Activated naive CD4-positive, alpha-beta T cell treated with anti-CD3 and anti-CD28 coated beads, Interleukin-2, amount 50 U/mL, for 72 hours (primary cell): ENCODE results near the gene CCDC141. TPM values are rescaled to one million over a fixed set of nuclear protein-coding genes. Genes with fewer than 3 reads are reported as not detected.
"Not testable (repeated sequence)": the region's sequence is repeated elsewhere in the genome, so short reads cannot be mapped to it uniquely, and the experiment has no call there.

Experiments
- ATAC-seq, 2 donors: fragments of 150-1000 bp; cut with Tn5 transposase; 2 replicates each; pipeline ENCODE4 v1.10.0; 2021; ENCODE audit warnings: mild to moderate bottlenecking in 2 of 2, moderate library complexity in 2 of 2
- DNase-seq, 2 donors: peaks; one replicate each; pipeline ENCODE4 v3.0.0; 2021 to 2022; ENCODE audit warnings: low spot score in 2 of 2
- H3K27ac Mint-ChIP-seq, 2 donors: one replicate each; pipeline ENCODE4 v1.8.0; 2022; ENCODE audit warnings: mild to moderate bottlenecking in 2 of 2, mixed read lengths in 2 of 2
- H3K36me3 Mint-ChIP-seq, 2 donors: one replicate each; pipeline ENCODE4 v1.8.0; 2022; ENCODE audit warnings: mixed read lengths in 2 of 2
- H3K9me3 Mint-ChIP-seq, 2 donors: one replicate each; pipeline ENCODE4 v1.8.0; 2022; ENCODE audit warnings: mixed read lengths in 2 of 2
- total RNA-seq, 2 donors: library from RNA; stranded (reverse); gene quantifications; one replicate each; pipeline ENCODE4 v1.2.3, GENCODE V29; 2022

Gene CCDC141
- 10 to 100 TPM in 1 of 2 donors, 1 to 10 TPM in 1; 6.1 to 10.6 TPM for total RNA-seq

- ATAC-seq (peak; percentile 70 to 83), DNase-seq (peak in 1 of 2 donors; percentile 21)
- Mint-ChIP-seq H3K9me3 (no peaks in the 10 kb centered on the region), H3K27ac (peak within 1 kb of the TSS; percentile 85 to 90), H3K36me3 (peaks cover 0 to 5% of the 10 kb centered on the region in 2 donors)
These were observed at the start of gene CCDC141 for GRCh38 chr2:179049546-179050311. TSS of gene CCDC141 (minus strand) at chr2:179050137. CDS start at chr2:179049941, 196 bp downstream.

- no peak overlapping the region for H3K27ac Mint-ChIP-seq
- H3K9me3 Mint-ChIP-seq = peaks cover 0 to 4% of the 10 kb centered on the region in 2 donors
- DNase-seq = no peak
- no peaks in the 10 kb centered on the region for H3K36me3 Mint-ChIP-seq
- peak in 1 of 2 donors; percentile 44 for ATAC-seq
These were observed 48.2 kb upstream of the CCDC141 start for GRCh38 chr2:179098080-179098689.

- Mint-ChIP-seq H3K27ac (no peak overlapping the region), H3K9me3 (peaks cover under 1 to 4% of the 10 kb centered on the region in 2 donors), H3K36me3 (peaks cover 2 to 6% of the 10 kb centered on the region in 2 donors)
- DNase-seq = no peak
- no peak for ATAC-seq
These were observed 47.2 kb upstream of the CCDC141 start for GRCh38 chr2:179097131-179097530.

GRCh38 chr2:179096090-179096489 lies 46.2 kb upstream of the CCDC141 start:
- peak overlapping the region in 1 of 2 donors; percentile 70 for H3K27ac Mint-ChIP-seq
- peaks cover 4 to 5% of the 10 kb centered on the region in 2 donors for H3K9me3 Mint-ChIP-seq
- ATAC-seq = peak; percentile 72 to 78
- peaks cover 8 to 10% of the 10 kb centered on the region in 2 donors for H3K36me3 Mint-ChIP-seq
- no peak for DNase-seq

GRCh38 chr2:179092912-179093311 lies 43.0 kb upstream of the CCDC141 start:
- H3K9me3 Mint-ChIP-seq, ATAC-seq, DNase-seq, H3K27ac Mint-ChIP-seq: not testable (repeated sequence)
- peaks cover 17% of the 10 kb centered on the region in 2 donors for H3K36me3 Mint-ChIP-seq

- Mint-ChIP-seq H3K27ac (no peak overlapping the region), H3K36me3 (peaks cover 13 to 18% of the 10 kb centered on the region in 2 donors), H3K9me3 (peaks cover 12 to 21% of the 10 kb centered on the region in 2 donors)
- DNase-seq (no peak), ATAC-seq (no peak)
These were observed 32.8 kb upstream of the CCDC141 start for GRCh38 chr2:179082697-179083096.

GRCh38 chr2:179081954-179082353 lies 32.0 kb upstream of the CCDC141 start:
- Mint-ChIP-seq H3K36me3 (peaks cover 19 to 26% of the 10 kb centered on the region in 2 donors), H3K27ac (no peak overlapping the region), H3K9me3 (peaks cover 17 to 27% of the 10 kb centered on the region in 2 donors)
- DNase-seq (no peak), ATAC-seq (no peak)

- peaks cover 12 to 25% of the 10 kb centered on the region in 2 donors for H3K36me3 Mint-ChIP-seq
- no peak for ATAC-seq
- H3K27ac Mint-ChIP-seq = no peak overlapping the region
- DNase-seq = no peak
- peaks cover 15 to 27% of the 10 kb centered on the region in 2 donors for H3K9me3 Mint-ChIP-seq
These were observed 22.6 kb upstream of the CCDC141 start for GRCh38 chr2:179072527-179072926.

GRCh38 chr2:179071810-179072355 lies 21.9 kb upstream of the CCDC141 start:
- Mint-ChIP-seq H3K9me3 (peaks cover 9 to 23% of the 10 kb centered on the region in 2 donors), H3K27ac (no peak overlapping the region), H3K36me3 (peaks cover 6 to 18% of the 10 kb centered on the region in 2 donors)
- ATAC-seq (no peak), DNase-seq (no peak)

GRCh38 chr2:179070895-179071294 lies 21.0 kb upstream of the CCDC141 start:
- peaks cover 6 to 18% of the 10 kb centered on the region in 2 donors for H3K9me3 Mint-ChIP-seq
- ATAC-seq (no peak), DNase-seq (no peak)
- no peak overlapping the region for H3K27ac Mint-ChIP-seq
- peaks cover 0 to 13% of the 10 kb centered on the region in 2 donors for H3K36me3 Mint-ChIP-seq

GRCh38 chr2:179069685-179070084 lies 19.7 kb upstream of the CCDC141 start:
- Mint-ChIP-seq H3K27ac (no peak overlapping the region), H3K9me3 (peaks cover 6 to 18% of the 10 kb centered on the region in 2 donors), H3K36me3 (peaks cover 0 to 13% of the 10 kb centered on the region in 2 donors)
- ATAC-seq (no peak), DNase-seq (no peak)

GRCh38 chr2:179068991-179069643 lies 19.2 kb upstream of the CCDC141 start:
- Mint-ChIP-seq H3K36me3 (peaks cover 0 to 13% of the 10 kb centered on the region in 2 donors), H3K27ac (no peak overlapping the region), H3K9me3 (peaks cover 6 to 18% of the 10 kb centered on the region in 2 donors)
- ATAC-seq = no peak
- DNase-seq = no peak

GRCh38 chr2:179059026-179059700 lies 9.2 kb upstream of the CCDC141 start:
- ATAC-seq (no peak), DNase-seq (no peak)
- Mint-ChIP-seq H3K36me3 (no peaks in the 10 kb centered on the region), H3K27ac (no peak overlapping the region), H3K9me3 (no peaks in the 10 kb centered on the region)

- no peak for DNase-seq
- no peaks in the 10 kb centered on the region for H3K36me3 Mint-ChIP-seq
- no peaks in the 10 kb centered on the region for H3K9me3 Mint-ChIP-seq
- H3K27ac Mint-ChIP-seq = no peak overlapping the region
- ATAC-seq = no peak
These were observed 7.8 kb upstream of the CCDC141 start for GRCh38 chr2:179057737-179058136.

GRCh38 chr2:179053568-179053967 lies 3.6 kb upstream of the CCDC141 start:
- DNase-seq, H3K9me3 Mint-ChIP-seq, H3K36me3 Mint-ChIP-seq, H3K27ac Mint-ChIP-seq, ATAC-seq: not testable (repeated sequence)

GRCh38 chr2:179051250-179051649 lies 1.3 kb upstream of the CCDC141 start:
- no peaks in the 10 kb centered on the region for H3K9me3 Mint-ChIP-seq
- DNase-seq (no peak), ATAC-seq (no peak)
- H3K27ac Mint-ChIP-seq = no peak overlapping the region
- H3K36me3 Mint-ChIP-seq = peaks cover 0 to 5% of the 10 kb centered on the region in 2 donors
